DND-41 (cell line): ENCODE data around the gene GRIPAP1.

ENCODE experiments used
- EZH2 ChIP-seq: IDR thresholded peaks from 3 replicates; pipeline ENCODE4 v1.6.1; 2012; ENCODE audit warnings: borderline replicate concordance, low read depth, mild to moderate bottlenecking, moderate library complexity, low read length, inconsistent platforms; ENCODE audit not compliant: severe bottlenecking
- TF ChIP-seq, protein P1 (sequence below): IDR thresholded peaks from 2 replicates; pipeline ENCODE4 v1.5.1; 2012; ENCODE audit warnings: borderline replicate concordance, low read length, moderate library complexity, mild to moderate bottlenecking; ENCODE audit not compliant: poor library complexity, severe bottlenecking; ENCODE audit errors: extremely low read depth

DNA sequence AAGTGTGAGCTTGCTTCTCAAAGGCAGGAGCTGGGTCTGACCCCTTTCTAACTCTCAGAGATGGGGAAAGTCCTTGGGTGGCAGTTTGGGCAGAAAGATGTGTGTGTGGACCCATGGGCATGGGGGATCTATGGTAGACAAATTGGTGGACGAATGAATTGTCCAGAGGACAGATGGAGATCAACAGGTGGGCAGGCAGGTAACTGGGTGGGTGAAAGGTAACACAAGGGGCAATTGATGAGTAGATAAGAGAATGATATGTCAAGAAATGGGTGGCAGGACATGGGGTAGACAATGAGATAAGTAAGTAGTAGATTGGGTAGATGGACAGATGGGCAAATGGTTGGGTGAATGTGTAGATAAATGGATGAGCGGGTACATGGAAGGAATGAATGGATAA, 27.5 kb downstream of the GRIPAP1 start:
- TF ChIP-seq, protein P1, sequence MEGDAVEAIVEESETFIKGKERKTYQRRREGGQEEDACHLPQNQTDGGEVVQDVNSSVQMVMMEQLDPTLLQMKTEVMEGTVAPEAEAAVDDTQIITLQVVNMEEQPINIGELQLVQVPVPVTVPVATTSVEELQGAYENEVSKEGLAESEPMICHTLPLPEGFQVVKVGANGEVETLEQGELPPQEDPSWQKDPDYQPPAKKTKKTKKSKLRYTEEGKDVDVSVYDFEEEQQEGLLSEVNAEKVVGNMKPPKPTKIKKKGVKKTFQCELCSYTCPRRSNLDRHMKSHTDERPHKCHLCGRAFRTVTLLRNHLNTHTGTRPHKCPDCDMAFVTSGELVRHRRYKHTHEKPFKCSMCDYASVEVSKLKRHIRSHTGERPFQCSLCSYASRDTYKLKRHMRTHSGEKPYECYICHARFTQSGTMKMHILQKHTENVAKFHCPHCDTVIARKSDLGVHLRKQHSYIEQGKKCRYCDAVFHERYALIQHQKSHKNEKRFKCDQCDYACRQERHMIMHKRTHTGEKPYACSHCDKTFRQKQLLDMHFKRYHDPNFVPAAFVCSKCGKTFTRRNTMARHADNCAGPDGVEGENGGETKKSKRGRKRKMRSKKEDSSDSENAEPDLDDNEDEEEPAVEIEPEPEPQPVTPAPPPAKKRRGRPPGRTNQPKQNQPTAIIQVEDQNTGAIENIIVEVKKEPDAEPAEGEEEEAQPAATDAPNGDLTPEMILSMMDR, result no peak
- no peak for TF ChIP-seq EZH2
